ENCODE measurements around the gene FLNB. TPM values are rescaled to one million over a fixed set of nuclear protein-coding genes. Genes with fewer than 3 reads are reported as not detected.

Gene FLNB
- total RNA-seq, 1 experiment from 2014 or later = 309 TPM

GRCh38 chr3:58039601-58040000 lies 31.4 kb downstream of the FLNB start:
- no peak overlapping the region; a peak in 1 of 4 replicates for H3K4me3 ChIP-seq (ENCODE audit: low read depth in 2 of 2, low read length in 2 of 2)
- DNase-seq (ENCODE audit: low read depth, low spot score) = no peak
- intact Hi-C loops (cut with micrococcal nuclease; ENCODE audit: unreplicated experiment) (no loop called here), in situ Hi-C loops (cut with HindIII; ENCODE audit: low pct_unique_long_range_greater_than_20kb, low sequenced_read_pairs) (no loop called here)
- H3K4me1 ChIP-seq (ENCODE audit: control insufficient read depth, insufficient read depth, low read length) = peaks cover 95% of the 10 kb centered on the region
- H3K36me3 ChIP-seq (ENCODE audit: control insufficient read depth, insufficient read depth, low read length) = no peaks in the 10 kb centered on the region
- no peaks in the 10 kb centered on the region for H3K27me3 ChIP-seq (ENCODE audit: control insufficient read depth, insufficient read depth, low read length)
- no TSS peak for BruUV-seq (replicated peaks)
- peak overlapping the region; percentile 96 for H3K27ac ChIP-seq (ENCODE audit: low read length)
- TF ChIP-seq, protein P1, sequence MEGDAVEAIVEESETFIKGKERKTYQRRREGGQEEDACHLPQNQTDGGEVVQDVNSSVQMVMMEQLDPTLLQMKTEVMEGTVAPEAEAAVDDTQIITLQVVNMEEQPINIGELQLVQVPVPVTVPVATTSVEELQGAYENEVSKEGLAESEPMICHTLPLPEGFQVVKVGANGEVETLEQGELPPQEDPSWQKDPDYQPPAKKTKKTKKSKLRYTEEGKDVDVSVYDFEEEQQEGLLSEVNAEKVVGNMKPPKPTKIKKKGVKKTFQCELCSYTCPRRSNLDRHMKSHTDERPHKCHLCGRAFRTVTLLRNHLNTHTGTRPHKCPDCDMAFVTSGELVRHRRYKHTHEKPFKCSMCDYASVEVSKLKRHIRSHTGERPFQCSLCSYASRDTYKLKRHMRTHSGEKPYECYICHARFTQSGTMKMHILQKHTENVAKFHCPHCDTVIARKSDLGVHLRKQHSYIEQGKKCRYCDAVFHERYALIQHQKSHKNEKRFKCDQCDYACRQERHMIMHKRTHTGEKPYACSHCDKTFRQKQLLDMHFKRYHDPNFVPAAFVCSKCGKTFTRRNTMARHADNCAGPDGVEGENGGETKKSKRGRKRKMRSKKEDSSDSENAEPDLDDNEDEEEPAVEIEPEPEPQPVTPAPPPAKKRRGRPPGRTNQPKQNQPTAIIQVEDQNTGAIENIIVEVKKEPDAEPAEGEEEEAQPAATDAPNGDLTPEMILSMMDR (IDR thresholded peaks at IDR 0.05) = no peak
- TF ChIP-seq TCF7L2 (IDR thresholded peaks at IDR 0.05; ENCODE audit: low read depth, low read length) = no peak
- no peak for TF ChIP-seq SIN3A (IDR thresholded peaks at IDR 0.05; ENCODE audit: borderline replicate concordance, insufficient read depth, low read depth, low read length)
- TF ChIP-seq, protein P2, sequence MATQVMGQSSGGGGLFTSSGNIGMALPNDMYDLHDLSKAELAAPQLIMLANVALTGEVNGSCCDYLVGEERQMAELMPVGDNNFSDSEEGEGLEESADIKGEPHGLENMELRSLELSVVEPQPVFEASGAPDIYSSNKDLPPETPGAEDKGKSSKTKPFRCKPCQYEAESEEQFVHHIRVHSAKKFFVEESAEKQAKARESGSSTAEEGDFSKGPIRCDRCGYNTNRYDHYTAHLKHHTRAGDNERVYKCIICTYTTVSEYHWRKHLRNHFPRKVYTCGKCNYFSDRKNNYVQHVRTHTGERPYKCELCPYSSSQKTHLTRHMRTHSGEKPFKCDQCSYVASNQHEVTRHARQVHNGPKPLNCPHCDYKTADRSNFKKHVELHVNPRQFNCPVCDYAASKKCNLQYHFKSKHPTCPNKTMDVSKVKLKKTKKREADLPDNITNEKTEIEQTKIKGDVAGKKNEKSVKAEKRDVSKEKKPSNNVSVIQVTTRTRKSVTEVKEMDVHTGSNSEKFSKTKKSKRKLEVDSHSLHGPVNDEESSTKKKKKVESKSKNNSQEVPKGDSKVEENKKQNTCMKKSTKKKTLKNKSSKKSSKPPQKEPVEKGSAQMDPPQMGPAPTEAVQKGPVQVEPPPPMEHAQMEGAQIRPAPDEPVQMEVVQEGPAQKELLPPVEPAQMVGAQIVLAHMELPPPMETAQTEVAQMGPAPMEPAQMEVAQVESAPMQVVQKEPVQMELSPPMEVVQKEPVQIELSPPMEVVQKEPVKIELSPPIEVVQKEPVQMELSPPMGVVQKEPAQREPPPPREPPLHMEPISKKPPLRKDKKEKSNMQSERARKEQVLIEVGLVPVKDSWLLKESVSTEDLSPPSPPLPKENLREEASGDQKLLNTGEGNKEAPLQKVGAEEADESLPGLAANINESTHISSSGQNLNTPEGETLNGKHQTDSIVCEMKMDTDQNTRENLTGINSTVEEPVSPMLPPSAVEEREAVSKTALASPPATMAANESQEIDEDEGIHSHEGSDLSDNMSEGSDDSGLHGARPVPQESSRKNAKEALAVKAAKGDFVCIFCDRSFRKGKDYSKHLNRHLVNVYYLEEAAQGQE (IDR thresholded peaks at IDR 0.05; ENCODE audit: insufficient read depth in 1 of 2, low read depth in 2 of 2, low read length in 1 of 2) = no peak
- no peak for TF ChIP-seq POLR2AphosphoS5 (IDR thresholded peaks at IDR 0.05; ENCODE audit: low read depth, low read length)
- CTCF ChIA-PET = no interaction called here
- POLR2A ChIA-PET = interaction anchor here (0.5 to 0.9 kb wide), 2 partner anchors 9 to 82 kb away, joined by 3 to 7 read pairs; no protein-coding TSS in a partner anchor
- H3K9me3 ChIP-seq (ENCODE audit: control insufficient read depth, insufficient read depth, low read depth, low read length) = no peaks in the 10 kb centered on the region
- no peak for ATAC-seq

DNA sequence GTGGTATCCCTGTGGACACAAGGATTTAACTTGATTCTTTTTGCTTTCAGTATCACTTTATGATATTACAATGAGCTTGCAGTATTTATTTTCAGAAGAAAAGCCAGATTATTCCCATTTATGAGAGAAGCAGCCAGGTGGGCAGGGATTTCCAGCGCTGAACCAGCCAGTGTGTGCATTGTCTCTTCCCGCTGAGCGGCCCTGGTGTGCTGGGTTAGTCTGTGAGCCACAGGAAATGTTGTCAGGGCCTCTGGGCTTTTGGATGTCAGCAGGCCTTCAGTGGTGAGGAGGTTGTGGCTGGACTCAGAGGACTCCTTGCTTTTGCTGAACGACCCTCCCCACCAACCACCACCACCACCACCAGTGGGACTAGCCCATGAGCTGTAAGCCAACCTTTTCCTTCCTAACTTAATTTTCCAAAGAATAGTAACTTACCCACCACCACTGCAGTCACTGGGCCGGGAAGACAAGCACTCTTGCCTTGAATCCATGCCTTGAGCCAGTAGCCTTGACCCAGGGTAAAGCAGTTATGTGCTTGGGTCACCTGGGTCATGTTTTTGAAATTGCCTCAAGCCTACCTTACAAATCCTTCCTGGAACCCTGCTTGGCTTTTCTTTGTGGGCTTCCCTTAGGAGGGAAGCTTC lies 33.1 kb downstream of the FLNB start:
- ChIA-PET POLR2A (interaction anchor here (0.6 kb wide), 1 partner anchor 17 kb away, joined by 5 read pairs; no protein-coding TSS in a partner anchor), CTCF (no interaction called here)
- Histone ChIP-seq H3K4me3 (ENCODE audit: low read depth in 2 of 2, low read length in 2 of 2) (peak overlapping the region in 1 of 2 experiments; percentile 14; a peak in 2 of 4 replicates), H3K4me1 (ENCODE audit: control insufficient read depth, insufficient read depth, low read length) (peaks cover 93% of the 10 kb centered on the region), H3K27ac (ENCODE audit: low read length) (peak overlapping the region; percentile 96), H3K36me3 (ENCODE audit: control insufficient read depth, insufficient read depth, low read length) (no peaks in the 10 kb centered on the region), H3K9me3 (ENCODE audit: control insufficient read depth, insufficient read depth, low read depth, low read length) (no peaks in the 10 kb centered on the region), H3K27me3 (ENCODE audit: control insufficient read depth, insufficient read depth, low read length) (no peaks in the 10 kb centered on the region)
- in situ Hi-C loops (cut with HindIII; ENCODE audit: low pct_unique_long_range_greater_than_20kb, low sequenced_read_pairs) (no loop called here), intact Hi-C loops (cut with micrococcal nuclease; ENCODE audit: unreplicated experiment) (no loop called here)
- TF ChIP-seq, protein P2 (IDR thresholded peaks at IDR 0.05; ENCODE audit: insufficient read depth in 1 of 2, low read depth in 2 of 2, low read length in 1 of 2) = no peak
- BruUV-seq (replicated peaks) = no TSS peak
- DNase-seq (ENCODE audit: low read depth, low spot score) (no peak), ATAC-seq (peak; percentile 27; the same call in 1 of the 2 replicates)

Measured in Panc1 (cell line).